OCI-LY1 (cell line): ENCODE measurements around the gene SPECC1L.
"Not testable (repeated sequence)": the region's sequence is repeated elsewhere in the genome, so short reads cannot be mapped to it uniquely, and the experiment has no call there.

Source experiments
- H2AFZ ChIP-seq: fragments of 200-600 bp; sonication (generic), shearing (Covaris generic); 2 replicates; pipeline ENCODE4 v1.6.0; 2014; ENCODE audit warnings: antibody characterized with exemption, mild to moderate bottlenecking, low read length
- H3F3A ChIP-seq: fragments of 200-600 bp; sonication (generic), shearing (Covaris generic); 2 replicates; pipeline ENCODE4 v1.6.0; 2014; ENCODE audit warnings: mild to moderate bottlenecking, antibody characterized with exemption, low read length, moderate library complexity; ENCODE audit not compliant: insufficient read depth
- H3K27ac ChIP-seq: fragments of 200-600 bp; sonication (generic); 2 replicates; pipeline ENCODE4 v1.5.1; 2014; ENCODE audit warnings: low read length, mixed run types, mild to moderate bottlenecking, low read depth; ENCODE audit not compliant: poor library complexity, severe bottlenecking
- H3K27me3 ChIP-seq: fragments of 200-600 bp; sonication (generic); 2 replicates; pipeline ENCODE4 v1.6.0; 2014; ENCODE audit warnings: antibody characterized with exemption, mild to moderate bottlenecking, low read length, moderate library complexity; ENCODE audit not compliant: insufficient read depth
- H3K36me3 ChIP-seq: fragments of 200-600 bp; sonication (generic); 2 replicates; pipeline ENCODE4 v1.6.1; 2014; ENCODE audit warnings: mild to moderate bottlenecking, antibody characterized with exemption, low read length, moderate library complexity, mixed read lengths; ENCODE audit not compliant: insufficient read depth
- H3K4me1 ChIP-seq: fragments of 200-600 bp; sonication (generic); 2 replicates; pipeline ENCODE4 v1.5.1; 2014; ENCODE audit warnings: mild to moderate bottlenecking, low read length, moderate library complexity; ENCODE audit not compliant: insufficient read depth, severe bottlenecking
- H3K4me2 ChIP-seq: fragments of 200-600 bp; sonication (generic), shearing (Covaris generic); 2 replicates; pipeline ENCODE4 v1.6.1; 2014; ENCODE audit warnings: low read length
- H3K4me3 ChIP-seq: fragments of 200-600 bp; sonication (generic); 2 replicates; pipeline ENCODE4 v1.5.1; 2014; ENCODE audit warnings: low read length, low read depth, mild to moderate bottlenecking, mixed read lengths; ENCODE audit not compliant: poor library complexity, severe bottlenecking
- H3K79me2 ChIP-seq: fragments of 200-600 bp; shearing (Covaris generic); 2 replicates; pipeline ENCODE4 v1.6.1; 2016; ENCODE audit warnings: mixed run types, low read length, mixed read lengths; ENCODE audit not compliant: insufficient read depth
- H3K9ac ChIP-seq: fragments of 200-600 bp; sonication (generic), shearing (Covaris generic); 2 replicates; pipeline ENCODE4 v1.6.1; 2014; ENCODE audit warnings: mild to moderate bottlenecking, low read length, mixed read lengths
- H3K9me2 ChIP-seq: fragments of 200-600 bp; sonication (generic), shearing (Covaris generic); 2 replicates; pipeline ENCODE4 v1.6.1; 2014; ENCODE audit warnings: low read depth, mild to moderate bottlenecking, low read length, mixed read lengths
- H3K9me3 ChIP-seq: fragments of 200-600 bp; shearing (Covaris generic); 2 replicates; pipeline ENCODE4 v1.6.1; 2014; ENCODE audit warnings: low read length, mixed read lengths
- H4K20me1 ChIP-seq: fragments of 200-600 bp; sonication (generic), shearing (Covaris generic); 2 replicates; pipeline ENCODE4 v1.6.0; 2016; ENCODE audit warnings: mild to moderate bottlenecking, low read length; ENCODE audit not compliant: insufficient read depth
- CTCF ChIP-seq: fragments of 200-600 bp; sonication (generic), shearing (Covaris generic); IDR thresholded peaks from 2 replicates; pipeline ENCODE4 v1.5.1; 2017; ENCODE audit warnings: mild to moderate bottlenecking, antibody characterized with exemption, low read length, moderate library complexity, mixed read lengths
- EZH2 ChIP-seq: fragments of 200-600 bp; sonication (generic), shearing (Covaris generic); IDR thresholded peaks from 2 replicates; pipeline ENCODE4 v1.8.0; 2017; ENCODE audit warnings: borderline replicate concordance, mixed run types, mild to moderate bottlenecking, antibody characterized with exemption, low read length, moderate library complexity, mixed read lengths

Gene SPECC1L

DNA sequence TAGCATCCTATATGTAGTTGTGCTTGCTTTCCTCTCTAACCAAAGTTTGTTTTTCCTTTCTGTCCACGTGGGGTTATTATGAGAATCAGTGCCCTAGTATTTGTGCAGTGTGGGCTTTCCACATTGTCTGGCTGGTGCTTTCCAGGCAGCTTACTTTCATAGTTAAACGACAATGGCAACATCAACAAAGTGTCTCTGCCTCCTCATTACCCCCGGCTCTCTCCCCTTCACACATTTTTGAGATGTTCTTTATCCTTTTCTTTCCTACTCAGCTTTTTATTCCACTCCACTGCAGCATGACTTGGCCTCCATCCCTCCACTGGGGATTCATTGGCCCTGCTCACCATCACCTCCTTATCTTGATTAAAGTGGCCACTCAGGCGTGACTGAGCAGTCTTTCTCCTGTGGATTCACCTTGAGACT is 19.1 kb downstream of the SPECC1L start:
- TF ChIP-seq EZH2 (no peak), CTCF (no peak)
- Histone ChIP-seq H3K9me2 (no peaks in the 10 kb centered on the region), H3K27me3 (no peaks in the 10 kb centered on the region), H3K4me2 (no peak overlapping the region), H3K9ac (no peak overlapping the region), H3K36me3 (peaks cover 5% of the 10 kb centered on the region; the same call in 1 of the 2 replicates), H3K79me2 (peaks cover 59% of the 10 kb centered on the region), H2AFZ (no peak overlapping the region), H3K4me3 (no peak overlapping the region), H4K20me1 (no peaks in the 10 kb centered on the region), H3K9me3 (no peaks in the 10 kb centered on the region), H3K27ac (no peak overlapping the region), H3F3A (no peaks in the 10 kb centered on the region), H3K4me1 (peaks cover 25% of the 10 kb centered on the region)

- Histone ChIP-seq H3K27me3 (no peaks in the 10 kb centered on the region), H3K9ac (no peak overlapping the region), H3K9me3 (no peaks in the 10 kb centered on the region), H3K27ac (no peak overlapping the region), H3K79me2 (peaks cover 52% of the 10 kb centered on the region), H3K4me1 (peaks cover 21% of the 10 kb centered on the region), H3F3A (no peaks in the 10 kb centered on the region), H4K20me1 (no peaks in the 10 kb centered on the region), H3K9me2 (no peaks in the 10 kb centered on the region), H3K4me3 (no peak overlapping the region), H3K4me2 (no peak overlapping the region), H2AFZ (no peak overlapping the region), H3K36me3 (peaks cover 5% of the 10 kb centered on the region; the same call in 1 of the 2 replicates)
- no peak for TF ChIP-seq CTCF
- TF ChIP-seq EZH2 = no peak
Measured at GRCh38 chr22:24290459-24290858, 19.8 kb downstream of the SPECC1L start.

GRCh38 chr22:24291515-24292201 is 21.0 kb downstream of the SPECC1L start:
- TF ChIP-seq EZH2 = no peak
- no peak for TF ChIP-seq CTCF
- no peaks in the 10 kb centered on the region for H3K36me3 ChIP-seq

GRCh38 chr22:24292202-24292830 is 21.7 kb downstream of the SPECC1L start:
- H4K20me1 ChIP-seq, H3K9me2 ChIP-seq, H3F3A ChIP-seq, H3K36me3 ChIP-seq, H3K9ac ChIP-seq, H2AFZ ChIP-seq, H3K4me2 ChIP-seq, H3K27ac ChIP-seq, H3K27me3 ChIP-seq, H3K9me3 ChIP-seq, H3K4me3 ChIP-seq: not testable (repeated sequence)
- Histone ChIP-seq H3K4me1 (peaks cover 21% of the 10 kb centered on the region), H3K79me2 (peaks cover 37% of the 10 kb centered on the region)

More at GRCh38 chr22:24291515-24292201, 21.0 kb downstream of the SPECC1L start:
- no peaks in the 10 kb centered on the region for H3K27me3 ChIP-seq
- H2AFZ ChIP-seq = no peak overlapping the region
- no peaks in the 10 kb centered on the region for H3K9me2 ChIP-seq
- H3K9ac ChIP-seq = no peak overlapping the region
- H3K4me2 ChIP-seq = no peak overlapping the region
- H3K27ac ChIP-seq = no peak overlapping the region
- no peaks in the 10 kb centered on the region for H3K9me3 ChIP-seq
- peaks cover 21% of the 10 kb centered on the region for H3K4me1 ChIP-seq
- peaks cover 40% of the 10 kb centered on the region for H3K79me2 ChIP-seq
- no peak overlapping the region for H3K4me3 ChIP-seq
- H3F3A ChIP-seq = no peaks in the 10 kb centered on the region
- no peaks in the 10 kb centered on the region for H4K20me1 ChIP-seq

GRCh38 chr22:24294913-24295312 is 24.3 kb downstream of the SPECC1L start:
- H3K9me2 ChIP-seq, H3F3A ChIP-seq, H4K20me1 ChIP-seq, H2AFZ ChIP-seq, H3K36me3 ChIP-seq, H3K27ac ChIP-seq, H3K4me3 ChIP-seq, H3K9ac ChIP-seq, H3K4me2 ChIP-seq, H3K4me1 ChIP-seq, H3K27me3 ChIP-seq, H3K9me3 ChIP-seq: not testable (repeated sequence)
- peaks cover 35% of the 10 kb centered on the region for H3K79me2 ChIP-seq
